NCI-H510A (cell line): ENCODE measurements around the gene CALHM3.

Experiments
- DNase-seq: peaks from one replicate; lab custom pipeline; 2025; lab: John Stamatoyannopoulos, UW

CALHM3 gene

DNA sequence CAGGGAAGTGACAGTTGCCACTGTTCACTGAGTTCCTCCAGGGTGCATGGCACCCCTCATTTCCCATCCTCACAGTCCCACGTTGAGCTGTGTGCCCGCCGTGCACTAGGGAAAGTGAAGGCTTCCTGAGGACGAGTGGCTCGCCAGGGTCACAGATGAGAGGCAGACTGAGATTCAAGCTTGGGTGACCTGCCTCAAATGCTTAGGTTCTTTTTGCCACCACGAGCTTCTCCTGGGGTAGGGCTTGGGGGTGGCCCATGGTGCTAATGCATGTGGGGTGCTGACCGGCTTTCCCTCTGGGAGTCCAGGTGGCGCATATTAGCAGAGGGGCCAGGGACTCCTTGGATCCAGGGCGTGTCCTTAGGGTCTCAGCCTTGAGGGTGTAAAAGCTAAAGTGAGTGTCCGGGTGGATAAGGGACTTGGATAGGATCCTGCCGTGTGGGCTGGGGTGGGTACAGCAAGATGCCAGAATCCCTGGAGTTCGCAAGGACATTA, 28.8 kb downstream of the CALHM3 start:
- no peak for DNase-seq

DNA sequence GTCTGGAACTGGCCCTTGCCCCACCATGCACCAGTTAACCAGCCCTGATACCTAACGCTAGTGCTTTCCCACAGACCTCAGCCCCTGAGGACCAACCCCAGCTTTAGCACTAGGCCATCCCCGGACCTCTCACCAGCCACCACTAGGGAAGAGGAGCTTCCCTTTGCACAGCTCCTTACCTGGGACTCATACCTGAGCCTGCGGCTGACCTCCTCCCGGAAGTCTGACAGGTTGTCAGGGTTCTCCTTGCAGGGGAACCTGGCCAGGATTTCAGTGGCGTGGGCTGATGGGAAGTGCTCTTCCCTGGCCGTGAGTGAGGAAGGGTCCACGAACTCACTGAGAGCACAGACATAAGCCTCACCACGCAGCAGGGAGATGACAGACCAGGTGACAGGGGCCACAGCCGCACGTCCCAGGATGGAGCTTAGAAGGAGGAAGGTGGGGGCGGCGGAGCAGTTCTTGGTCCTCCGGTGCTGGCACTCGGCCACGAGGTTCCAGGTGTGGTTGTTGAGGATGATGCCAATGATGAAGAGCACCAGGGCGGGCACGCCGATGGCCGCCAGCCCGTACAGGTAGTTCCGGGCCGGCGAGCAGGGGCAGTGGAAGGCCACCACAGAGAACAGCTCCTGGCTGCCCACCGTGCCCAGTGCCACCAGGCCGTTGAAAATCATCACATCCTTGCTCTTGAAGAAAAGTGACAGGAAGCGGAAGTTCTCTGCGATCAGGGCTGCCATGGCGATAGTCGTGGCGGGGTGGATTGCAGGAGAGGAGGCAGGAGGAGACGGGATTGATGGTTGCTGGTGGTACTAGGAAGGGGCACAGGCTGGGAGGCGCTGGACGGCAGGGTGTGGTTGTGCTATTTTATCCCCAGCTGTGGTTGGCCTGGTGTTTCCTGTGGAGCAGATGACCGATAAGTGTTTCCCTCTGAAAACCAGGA, 29.6 kb downstream of the CALHM3 start:
- no peak for DNase-seq

DNA sequence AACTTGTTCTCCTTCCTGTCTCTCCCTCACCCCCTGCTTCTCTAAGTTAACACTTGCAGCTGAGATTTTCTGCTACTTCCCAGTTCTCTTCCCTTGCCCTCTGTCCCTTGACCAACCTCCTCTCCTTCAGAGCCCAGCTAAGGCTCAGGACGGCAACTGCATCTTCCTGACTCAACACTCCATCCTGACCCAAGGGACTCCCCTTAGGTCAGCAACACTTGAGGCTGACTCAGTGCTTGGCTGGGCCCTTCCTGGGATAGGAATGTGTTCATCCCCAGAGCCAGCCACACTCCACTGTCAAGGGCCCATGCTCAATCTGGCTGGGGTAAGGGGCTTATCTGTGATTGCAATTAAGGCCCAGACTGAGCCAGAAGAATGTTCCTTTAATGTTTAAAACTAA, 30.3 kb downstream of the CALHM3 start:
- DNase-seq = no peak

DNA sequence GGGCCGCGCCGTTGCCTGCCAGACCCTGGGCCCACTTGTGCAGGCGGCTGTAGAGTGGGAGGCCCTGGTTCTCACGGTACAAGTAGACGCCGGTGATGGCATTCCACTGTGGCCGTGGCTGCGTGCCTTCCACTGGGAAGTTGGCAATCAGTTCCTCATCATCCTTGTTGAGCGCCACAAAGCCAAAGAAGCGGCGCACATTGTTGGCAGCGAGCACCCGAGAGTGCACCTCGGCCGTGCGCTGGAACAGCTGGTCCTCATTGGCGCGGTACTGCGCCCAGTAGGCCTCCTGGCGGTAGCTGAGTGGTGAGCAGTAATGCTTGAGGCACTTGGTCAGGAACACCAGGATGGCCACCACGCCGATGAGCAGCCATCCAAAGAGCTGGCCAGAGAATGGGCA, 31.9 kb downstream of the CALHM3 start:
- no peak for DNase-seq

- no peak for DNase-seq
Observed at GRCh38 chr10:103445767-103446567, 33.1 kb downstream of the CALHM3 start.

GRCh38 chr10:103445366-103445765, 33.7 kb downstream of the CALHM3 start:
- DNase-seq = no peak

DNA sequence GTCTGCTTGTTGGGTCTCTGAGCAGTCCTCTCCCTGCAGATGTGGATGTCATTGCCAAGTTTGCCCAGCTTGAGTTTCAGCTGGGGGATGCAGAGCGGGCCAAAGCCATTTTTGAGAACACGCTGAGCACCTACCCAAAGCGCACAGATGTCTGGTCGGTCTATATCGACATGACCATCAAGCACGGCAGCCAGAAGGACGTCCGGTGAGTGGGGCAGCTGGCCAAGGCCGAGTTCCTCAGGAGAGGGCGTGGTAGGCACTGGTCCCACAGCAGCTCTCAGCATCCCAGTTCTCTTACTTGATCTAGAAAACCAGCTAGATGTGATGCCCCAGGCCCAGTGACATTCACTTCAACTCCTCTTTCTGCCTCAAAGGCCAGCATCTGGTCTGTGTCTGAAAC, 34.6 kb downstream of the CALHM3 start:
- DNase-seq = no peak

DNA sequence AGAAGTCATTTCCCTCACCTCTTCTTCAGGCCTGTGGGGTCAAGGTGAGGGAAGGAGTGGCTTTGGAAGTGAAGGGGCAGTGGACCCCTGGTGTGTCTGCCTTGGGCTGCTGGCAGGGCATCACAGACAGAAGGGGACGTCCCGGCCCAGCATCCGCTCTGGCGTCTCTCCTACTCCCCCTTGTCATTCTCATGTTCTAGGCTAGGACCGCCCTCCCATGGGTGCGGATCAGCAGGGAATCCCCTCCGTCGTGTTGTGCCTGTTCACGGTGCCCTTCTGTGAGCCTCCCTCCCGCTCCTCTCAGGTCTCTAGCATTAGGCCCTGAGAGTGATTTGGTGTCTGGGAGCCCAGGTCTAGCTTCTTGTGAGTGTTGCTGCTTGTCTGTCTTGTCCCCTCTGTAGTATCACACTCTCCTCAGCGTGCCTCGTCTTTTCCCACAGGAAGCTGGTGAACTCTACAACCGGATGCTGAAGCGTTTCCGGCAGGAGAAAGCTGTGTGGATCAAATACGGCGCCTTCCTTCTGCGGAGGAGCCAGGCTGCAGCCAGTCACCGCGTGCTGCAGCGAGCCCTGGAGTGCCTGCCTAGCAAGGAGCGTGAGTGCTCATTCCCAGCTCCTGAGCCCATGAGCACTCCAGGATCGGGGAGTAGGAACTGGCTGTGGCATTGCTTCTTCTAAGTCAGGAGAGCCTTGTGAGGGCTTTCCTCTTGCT, 35.4 kb downstream of the CALHM3 start:
- no peak for DNase-seq

GRCh38 chr10:103442031-103442461, 37.0 kb downstream of the CALHM3 start:
- no peak for DNase-seq

DNA sequence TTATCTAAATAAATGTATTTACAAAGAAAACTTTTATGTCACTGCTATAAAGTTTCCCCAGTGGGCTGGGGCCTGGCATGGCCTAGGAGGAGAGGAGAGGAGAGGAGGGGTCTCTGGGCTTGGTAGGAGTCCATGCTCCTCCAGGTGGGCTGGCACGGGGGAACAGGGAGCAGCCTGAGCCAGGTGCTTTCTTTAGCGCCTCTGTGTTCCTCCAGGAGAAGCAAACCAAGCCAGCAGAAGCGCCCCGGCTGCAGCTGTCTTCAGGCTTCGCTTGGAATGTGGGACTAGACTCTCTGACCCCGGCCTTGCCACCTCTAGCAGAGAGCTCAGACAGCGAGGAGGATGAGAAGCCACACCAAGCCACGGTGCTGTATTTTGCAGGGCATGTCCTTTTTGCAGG, 37.4 kb downstream of the CALHM3 start:
- no peak for DNase-seq

GRCh38 chr10:103441206-103441605, 37.8 kb downstream of the CALHM3 start:
- DNase-seq = no peak

DNA sequence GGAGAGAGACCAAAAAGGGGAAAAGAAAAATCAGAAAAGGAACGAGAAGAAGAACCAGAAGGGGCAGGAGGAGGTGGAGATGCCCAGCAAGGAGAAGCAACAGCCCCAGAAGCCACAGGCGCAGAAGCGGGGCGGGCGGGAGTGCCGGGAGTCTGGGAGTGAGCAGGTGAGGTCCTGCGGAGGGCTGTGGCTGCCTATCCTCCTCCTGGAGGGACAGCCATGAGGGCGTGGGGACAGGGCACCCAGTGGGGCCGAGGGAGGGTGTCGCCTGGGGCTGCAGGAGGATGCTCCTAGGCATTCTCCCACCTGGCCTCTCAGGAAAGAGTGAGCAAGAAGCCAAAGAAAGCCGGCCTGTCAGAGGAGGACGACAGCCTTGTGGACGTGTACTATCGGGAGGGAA, 38.6 kb downstream of the CALHM3 start:
- no peak for DNase-seq

- no peak for DNase-seq
Observed at GRCh38 chr10:103439776-103440175, 39.3 kb downstream of the CALHM3 start.

GRCh38 chr10:103433858-103434257, 45.2 kb downstream of the CALHM3 start:
- DNase-seq = no peak

- DNase-seq = no peak
Observed at GRCh38 chr10:103431902-103432301, 47.1 kb downstream of the CALHM3 start.

- DNase-seq = no peak
Observed at GRCh38 chr10:103429647-103430046, 49.4 kb downstream of the CALHM3 start.

GRCh38 chr10:103428989-103429643, 49.9 kb downstream of the CALHM3 start:
- DNase-seq = no peak

DNA sequence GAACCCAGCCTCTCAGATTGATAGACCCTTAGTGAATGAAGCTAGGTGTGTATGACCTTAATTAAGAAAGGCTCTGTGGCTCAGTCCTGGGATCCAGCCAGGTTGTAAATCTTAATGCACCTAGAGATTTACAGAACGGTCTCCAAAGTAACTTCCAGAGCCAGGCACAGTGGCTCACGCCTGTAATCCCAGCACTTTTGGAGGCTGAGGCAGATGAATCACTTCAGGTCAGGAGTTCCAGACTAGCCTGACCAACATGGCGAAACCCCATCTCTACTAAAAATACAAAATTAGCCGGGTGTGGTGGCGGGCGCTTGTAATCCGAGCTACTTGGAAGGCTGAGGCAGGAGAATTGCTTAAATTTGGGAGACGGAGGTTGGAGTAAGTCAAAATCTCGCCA, 51.2 kb downstream of the CALHM3 start:
- DNase-seq = no peak

DNA sequence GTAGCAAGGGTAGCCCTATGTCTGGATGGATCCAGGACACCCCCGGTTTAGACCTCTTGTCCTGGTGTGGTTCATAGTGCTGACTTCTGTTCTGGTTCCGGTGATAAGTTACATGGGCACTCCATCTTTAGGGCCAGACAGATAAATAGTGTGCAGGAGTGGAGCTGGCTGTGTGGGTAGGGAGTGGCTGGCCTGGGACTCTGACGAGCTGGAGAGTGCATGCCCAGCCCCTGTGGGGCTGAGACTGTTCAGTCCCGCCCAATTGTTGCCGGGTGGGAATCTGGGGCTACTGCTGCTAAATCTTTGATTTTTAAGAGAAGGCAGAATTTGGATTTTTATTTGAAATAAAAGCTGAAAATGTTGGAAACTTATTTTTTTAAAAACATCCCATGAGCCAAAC, 55.3 kb downstream of the CALHM3 start:
- no peak for DNase-seq
